ENCODE data around the gene USP25. TPM values are rescaled to one million over a fixed set of nuclear protein-coding genes. Genes with fewer than 3 reads are reported as not detected.

USP25 gene
- total RNA-seq, 1 experiment from 2014 or later, result 33.6 TPM

- no TSS peak for BruUV-seq (replicated peaks)
- ChIA-PET CTCF (no interaction called here), POLR2A (no interaction called here), RAD21 (ENCODE audit: low non-redundant PET in 1 of 2, low total read pairs in 2 of 2, uncharacterized antibody in 2 of 2, unreplicated experiment in 2 of 2) (no interaction called here)
- H3K4me1 ChIP-seq (ENCODE audit: control insufficient read depth in 1 of 2, insufficient read depth in 2 of 2, low read length in 2 of 2), result peaks cover 4 to 12% of the 10 kb centered on the region in 2 experiments
- no peak overlapping the region for H2AFZ ChIP-seq (ENCODE audit: low read depth, low read length, poor library complexity, severe bottlenecking)
- intact Hi-C loops (cut with micrococcal nuclease), result no loop called here
- no peaks in the 10 kb centered on the region for H3K79me2 ChIP-seq (ENCODE audit: insufficient read depth, low read length)
- TF ChIP-seq FOSL1 (IDR thresholded peaks at IDR 0.05; ENCODE audit: low read depth) (no peak), MAX (IDR thresholded peaks at IDR 0.05) (no peak), SRF (IDR thresholded peaks at IDR 0.05; ENCODE audit: low read depth) (no peak), EZH2 (IDR thresholded peaks at IDR 0.05) (no peak), EGR1 (IDR thresholded peaks at IDR 0.05; ENCODE audit: low read depth) (no peak), ZNF274 (IDR thresholded peaks at IDR 0.05; ENCODE audit: low read depth, low read length) (no peak), SP1 (IDR thresholded peaks at IDR 0.05; ENCODE audit: low read depth) (no peak), REST (IDR thresholded peaks at IDR 0.05; ENCODE audit: low read depth) (no peak), ZBTB33 (IDR thresholded peaks at IDR 0.05; ENCODE audit: extremely low read depth, insufficient replicate concordance, low read length) (no peak), CBX3 (IDR thresholded peaks at IDR 0.05; ENCODE audit: low read depth) (no peak), CTCF (IDR thresholded peaks at IDR 0.05 in 2 of 3, conservative IDR thresholded peaks at IDR 0.05 in 1 of 3; ENCODE audit: borderline replicate concordance in 1 of 3, insufficient read depth in 1 of 3, low read depth in 2 of 3, low read length in 2 of 3) (no peak), POLR2AphosphoS5 (IDR thresholded peaks at IDR 0.05; ENCODE audit: low read depth, low read length) (no peak), JUND (IDR thresholded peaks at IDR 0.05) (no peak), ELF1 (IDR thresholded peaks at IDR 0.05; ENCODE audit: borderline replicate concordance, low read depth) (no peak), SIN3A (IDR thresholded peaks at IDR 0.05; ENCODE audit: low read depth) (no peak), ATF3 (IDR thresholded peaks at IDR 0.05) (no peak)
- no peaks in the 10 kb centered on the region for H4K20me1 ChIP-seq (ENCODE audit: insufficient read depth)
- ATAC-seq (no peak), DNase-seq (ENCODE audit: low read depth, low spot score) (no peak)
- H3K4me2 ChIP-seq (ENCODE audit: low read length), result peak overlapping the region; percentile 30
- no peaks in the 10 kb centered on the region for H3K27me3 ChIP-seq (ENCODE audit: insufficient read depth, low read length)
- no peak overlapping the region for H3K27ac ChIP-seq (ENCODE audit: low read depth, low read length)
- no peak overlapping the region for H3K4me3 ChIP-seq (replicated peaks in 1 of 2; ENCODE audit: low read depth in 1 of 2, low read length in 2 of 2)
- no peaks in the 10 kb centered on the region for H3K9me3 ChIP-seq (ENCODE audit: control insufficient read depth in 1 of 2, insufficient read depth in 1 of 2, low read depth in 1 of 2, low read length in 2 of 2)
- H3K9me2 ChIP-seq (ENCODE audit: insufficient read depth), result no peaks in the 10 kb centered on the region
- H3K36me3 ChIP-seq (ENCODE audit: control insufficient read depth in 1 of 2, insufficient read depth in 2 of 2, low read length in 2 of 2), result no peaks in the 10 kb centered on the region
- H3K9ac ChIP-seq (ENCODE audit: low read length), result no peak overlapping the region
Observed at GRCh38 chr21:15713412-15713811, 16.4 kb upstream of the USP25 start.
